AG09309 (cell line): ENCODE measurements around the gene KLK3.

Experiments used
- DNase-seq: peaks from one replicate; pipeline ENCODE4 v3.0.0-alpha.2; 2010; ENCODE audit warnings: low read depth
- H3K4me3 ChIP-seq: 2 replicates; pipeline ENCODE4 v1.5.1; 2011; ENCODE audit warnings: mild to moderate bottlenecking, low read depth, low read length, moderate library complexity; ENCODE audit not compliant: control insufficient read depth
- TF ChIP-seq, protein P1 (sequence below): IDR thresholded peaks from 2 replicates; pipeline ENCODE4 v1.5.1; 2011; ENCODE audit warnings: mild to moderate bottlenecking, low read depth, low read length, inconsistent platforms; ENCODE audit not compliant: insufficient read depth, control insufficient read depth; ENCODE audit errors: missing control alignments

The KLK3 gene

DNA sequence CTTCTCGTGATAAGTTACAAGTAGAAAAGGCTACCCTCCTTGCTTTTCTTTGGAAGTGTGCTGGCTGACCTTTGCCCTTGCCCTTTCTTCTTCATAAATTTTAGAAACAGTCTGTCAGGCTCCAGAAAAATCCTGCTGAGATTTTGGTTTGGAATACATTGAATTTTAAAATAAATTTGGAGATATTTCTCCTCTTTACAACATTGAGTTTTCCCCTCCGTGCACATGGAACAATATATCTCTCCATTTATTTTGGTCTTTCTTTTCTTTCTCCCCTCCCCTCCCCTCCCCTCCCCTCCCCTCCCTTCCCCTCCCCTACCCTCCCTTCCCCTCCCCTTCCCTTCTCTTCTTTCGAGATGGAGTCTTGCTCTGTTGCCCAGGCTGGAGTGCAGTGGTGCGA is 47.9 kb downstream of the KLK3 start:
- TF ChIP-seq, protein P1, sequence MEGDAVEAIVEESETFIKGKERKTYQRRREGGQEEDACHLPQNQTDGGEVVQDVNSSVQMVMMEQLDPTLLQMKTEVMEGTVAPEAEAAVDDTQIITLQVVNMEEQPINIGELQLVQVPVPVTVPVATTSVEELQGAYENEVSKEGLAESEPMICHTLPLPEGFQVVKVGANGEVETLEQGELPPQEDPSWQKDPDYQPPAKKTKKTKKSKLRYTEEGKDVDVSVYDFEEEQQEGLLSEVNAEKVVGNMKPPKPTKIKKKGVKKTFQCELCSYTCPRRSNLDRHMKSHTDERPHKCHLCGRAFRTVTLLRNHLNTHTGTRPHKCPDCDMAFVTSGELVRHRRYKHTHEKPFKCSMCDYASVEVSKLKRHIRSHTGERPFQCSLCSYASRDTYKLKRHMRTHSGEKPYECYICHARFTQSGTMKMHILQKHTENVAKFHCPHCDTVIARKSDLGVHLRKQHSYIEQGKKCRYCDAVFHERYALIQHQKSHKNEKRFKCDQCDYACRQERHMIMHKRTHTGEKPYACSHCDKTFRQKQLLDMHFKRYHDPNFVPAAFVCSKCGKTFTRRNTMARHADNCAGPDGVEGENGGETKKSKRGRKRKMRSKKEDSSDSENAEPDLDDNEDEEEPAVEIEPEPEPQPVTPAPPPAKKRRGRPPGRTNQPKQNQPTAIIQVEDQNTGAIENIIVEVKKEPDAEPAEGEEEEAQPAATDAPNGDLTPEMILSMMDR: no peak

DNA sequence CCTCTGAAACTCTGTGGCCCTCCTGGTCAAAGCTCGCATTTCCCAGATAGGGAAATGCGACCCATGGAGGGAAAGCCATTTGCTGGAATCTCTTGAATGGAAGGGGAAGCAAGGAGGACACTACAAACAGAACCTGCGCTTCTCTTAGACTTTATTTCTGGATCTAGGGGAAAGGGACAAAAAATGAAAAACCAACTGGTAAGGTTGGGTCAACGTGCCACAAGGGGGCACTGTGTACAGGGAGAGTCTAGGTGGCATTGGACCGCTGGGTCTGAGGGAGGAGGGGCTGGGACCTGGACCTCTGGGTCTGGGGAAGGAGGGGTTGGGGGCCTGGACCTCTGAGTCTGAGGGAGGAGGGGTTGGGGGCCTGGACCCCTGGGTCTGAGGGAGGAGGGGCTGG is 51.5 kb downstream of the KLK3 start:
- no peak overlapping the region for H3K4me3 ChIP-seq
- DNase-seq: no peak
- TF ChIP-seq, protein P1: peak; percentile 48

More for the DNA sequence above, 47.9 kb downstream of the KLK3 start:
- DNase-seq: no peak
- no peak overlapping the region for H3K4me3 ChIP-seq

DNA sequence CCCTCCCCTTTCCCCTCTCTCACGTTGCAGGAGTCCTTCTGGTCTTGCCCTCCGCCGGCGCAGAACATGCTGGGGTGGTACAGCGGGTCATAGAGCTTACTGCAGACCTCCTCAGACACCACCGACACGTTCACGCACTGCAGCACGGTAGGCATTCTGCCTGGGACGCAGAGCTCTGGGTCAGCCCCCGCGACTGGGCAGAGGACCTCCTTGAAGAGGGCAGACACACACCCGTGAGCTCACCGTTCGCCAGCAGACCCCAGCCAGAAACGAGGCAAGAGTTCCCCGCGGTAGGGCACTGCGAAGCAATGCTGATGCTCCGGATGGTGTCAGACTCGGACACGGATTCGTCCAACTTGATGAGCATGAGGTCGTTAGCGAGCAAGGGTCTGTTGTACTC is 53.6 kb downstream of the KLK3 start:
- no peak overlapping the region for H3K4me3 ChIP-seq
- no peak for DNase-seq
- TF ChIP-seq, protein P1: no peak

DNA sequence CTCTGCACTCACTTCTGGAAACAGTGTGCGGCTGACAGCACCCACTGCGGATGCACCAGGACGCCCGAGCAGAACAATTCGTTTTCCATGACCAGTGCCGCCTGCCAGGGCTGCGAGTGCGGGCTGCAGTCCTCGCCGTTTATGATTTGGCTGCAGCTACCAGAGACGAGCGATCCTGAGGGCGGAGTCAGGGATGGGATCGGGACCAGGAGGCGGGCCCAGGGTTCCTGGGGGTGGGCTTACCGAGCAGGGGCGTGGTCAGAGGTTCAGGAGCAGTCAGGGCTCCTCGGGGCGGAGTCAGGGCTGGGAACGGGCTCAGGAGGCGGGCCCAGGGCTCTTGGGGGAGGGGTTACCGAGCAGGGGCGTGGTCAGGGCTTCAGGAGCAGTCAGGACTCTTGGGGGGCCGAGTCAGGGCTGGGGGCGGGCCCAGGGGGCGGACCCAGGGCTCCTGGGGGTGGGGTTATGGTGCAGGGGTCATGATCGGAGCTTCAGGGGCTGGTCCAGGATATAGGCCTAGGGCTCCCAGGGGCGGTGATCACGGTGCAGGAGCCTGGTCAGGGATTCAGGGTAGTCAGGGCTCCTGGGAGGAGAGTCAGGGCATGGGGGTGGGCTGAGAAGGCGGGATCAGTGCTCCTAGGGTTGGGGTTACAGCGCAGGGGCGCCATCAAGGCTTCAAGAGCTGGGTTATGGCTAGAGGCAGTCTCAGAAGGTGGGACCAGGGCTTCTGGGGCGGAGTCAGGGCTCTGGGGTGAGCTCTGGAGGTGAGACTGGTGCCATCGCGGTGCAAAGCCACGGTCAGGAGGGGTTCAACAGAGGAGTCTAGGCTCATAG is 54.7 kb downstream of the KLK3 start:
- TF ChIP-seq, protein P1: no peak
- DNase-seq: no peak
- H3K4me3 ChIP-seq: no peak overlapping the region
